ENCODE data around the gene TEX2. TPM values are rescaled to one million over a fixed set of nuclear protein-coding genes. Genes with fewer than 3 reads are reported as not detected.

The TEX2 gene
- total RNA-seq, 1 donor from 2014 or later: 41.3 TPM

DNA sequence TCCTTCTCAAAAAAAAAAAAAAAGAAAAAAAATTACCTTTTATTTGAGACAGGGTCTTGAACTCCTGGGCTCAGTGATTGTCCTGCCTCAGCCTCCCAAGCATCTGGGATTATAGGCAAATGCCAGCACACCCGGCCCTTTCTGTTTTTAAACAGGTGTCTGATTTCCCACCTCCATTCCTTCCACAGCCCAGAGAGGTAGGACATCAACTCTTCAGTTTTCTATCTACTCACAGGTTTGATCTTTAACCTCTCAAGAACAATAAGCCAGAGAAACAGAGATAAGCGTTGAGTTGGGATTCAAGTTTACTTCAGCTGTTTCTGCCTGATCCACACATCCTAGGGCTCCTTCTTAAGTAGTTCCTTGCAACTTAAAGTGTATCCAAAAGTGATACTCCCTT is 41.5 kb upstream of the TEX2 start:
- Histone ChIP-seq H3K27ac (no peak overlapping the region), H3K9me3 (no peaks in the 10 kb centered on the region), H3K27me3 (ENCODE audit: low read depth) (no peaks in the 10 kb centered on the region), H3K4me3 (no peak overlapping the region), H3K4me1 (peaks cover 17% of the 10 kb centered on the region), H3K36me3 (no peaks in the 10 kb centered on the region)
- TF ChIP-seq, protein P1, sequence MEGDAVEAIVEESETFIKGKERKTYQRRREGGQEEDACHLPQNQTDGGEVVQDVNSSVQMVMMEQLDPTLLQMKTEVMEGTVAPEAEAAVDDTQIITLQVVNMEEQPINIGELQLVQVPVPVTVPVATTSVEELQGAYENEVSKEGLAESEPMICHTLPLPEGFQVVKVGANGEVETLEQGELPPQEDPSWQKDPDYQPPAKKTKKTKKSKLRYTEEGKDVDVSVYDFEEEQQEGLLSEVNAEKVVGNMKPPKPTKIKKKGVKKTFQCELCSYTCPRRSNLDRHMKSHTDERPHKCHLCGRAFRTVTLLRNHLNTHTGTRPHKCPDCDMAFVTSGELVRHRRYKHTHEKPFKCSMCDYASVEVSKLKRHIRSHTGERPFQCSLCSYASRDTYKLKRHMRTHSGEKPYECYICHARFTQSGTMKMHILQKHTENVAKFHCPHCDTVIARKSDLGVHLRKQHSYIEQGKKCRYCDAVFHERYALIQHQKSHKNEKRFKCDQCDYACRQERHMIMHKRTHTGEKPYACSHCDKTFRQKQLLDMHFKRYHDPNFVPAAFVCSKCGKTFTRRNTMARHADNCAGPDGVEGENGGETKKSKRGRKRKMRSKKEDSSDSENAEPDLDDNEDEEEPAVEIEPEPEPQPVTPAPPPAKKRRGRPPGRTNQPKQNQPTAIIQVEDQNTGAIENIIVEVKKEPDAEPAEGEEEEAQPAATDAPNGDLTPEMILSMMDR (IDR thresholded peaks at IDR 0.05): no peak
- intact Hi-C loops (cut with DNase I): no loop called here
- ATAC-seq (no peak), DNase-seq (no peak)

DNA sequence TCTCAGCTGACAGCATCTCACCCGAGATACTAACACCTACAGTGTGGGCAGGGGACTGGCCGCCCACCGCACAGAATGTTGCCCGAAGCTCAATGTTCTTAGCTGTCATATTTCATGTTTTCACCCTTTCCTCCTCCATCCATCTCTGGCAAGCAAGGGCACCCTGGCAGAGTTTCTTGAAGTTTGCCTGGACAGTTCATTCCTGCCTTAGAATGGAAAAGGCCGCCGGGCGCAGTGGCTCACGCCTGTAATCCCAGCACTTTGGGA is 37.6 kb upstream of the TEX2 start:
- intact Hi-C loops (cut with DNase I): no loop called here
- Histone ChIP-seq H3K4me3 (no peak overlapping the region), H3K36me3 (no peaks in the 10 kb centered on the region), H3K27ac (no peak overlapping the region), H3K4me1 (no peaks in the 10 kb centered on the region), H3K9me3 (no peaks in the 10 kb centered on the region), H3K27me3 (ENCODE audit: low read depth) (no peaks in the 10 kb centered on the region)
- TF ChIP-seq, protein P1 (IDR thresholded peaks at IDR 0.05): no peak
- no peak for DNase-seq
- no peak for ATAC-seq

DNA sequence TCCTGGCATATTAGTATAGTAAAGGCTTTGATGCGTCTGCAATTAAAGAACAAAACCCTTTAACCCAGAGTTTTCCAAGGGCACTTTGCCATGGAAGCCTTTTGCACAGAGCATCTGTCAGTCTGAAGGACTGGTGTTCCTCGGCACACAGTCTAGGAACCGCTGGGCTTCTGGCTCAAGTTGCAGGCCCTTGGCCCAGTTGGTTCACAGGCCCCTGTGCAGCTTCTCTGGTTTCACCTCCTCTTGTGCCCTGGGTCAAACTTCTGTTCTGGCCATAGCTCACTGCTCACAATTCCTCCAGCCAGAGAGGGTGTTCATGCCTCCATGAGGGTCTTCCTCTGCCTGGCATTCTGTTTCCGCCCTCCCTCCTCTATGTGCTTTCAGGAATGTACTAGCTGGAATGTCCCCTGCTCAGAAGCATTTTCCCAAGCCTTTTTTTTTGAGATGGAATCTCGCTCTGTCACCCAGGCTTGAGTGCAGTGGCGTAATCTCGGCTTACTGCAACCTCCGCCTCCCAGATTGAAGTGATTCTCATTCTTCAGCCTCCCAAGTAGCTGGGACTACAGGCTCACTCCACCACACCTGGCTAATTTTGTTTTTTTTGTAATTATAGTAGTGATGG is 34.5 kb upstream of the TEX2 start:
- Histone ChIP-seq H3K27me3 (ENCODE audit: low read depth) (no peaks in the 10 kb centered on the region), H3K4me3 (no peak overlapping the region), H3K9me3 (no peaks in the 10 kb centered on the region), H3K4me1 (no peaks in the 10 kb centered on the region), H3K36me3 (no peaks in the 10 kb centered on the region), H3K27ac (no peak overlapping the region)
- intact Hi-C loops (cut with DNase I): no loop called here
- ATAC-seq (no peak), DNase-seq (no peak)
- TF ChIP-seq, protein P1 (IDR thresholded peaks at IDR 0.05): no peak

DNA sequence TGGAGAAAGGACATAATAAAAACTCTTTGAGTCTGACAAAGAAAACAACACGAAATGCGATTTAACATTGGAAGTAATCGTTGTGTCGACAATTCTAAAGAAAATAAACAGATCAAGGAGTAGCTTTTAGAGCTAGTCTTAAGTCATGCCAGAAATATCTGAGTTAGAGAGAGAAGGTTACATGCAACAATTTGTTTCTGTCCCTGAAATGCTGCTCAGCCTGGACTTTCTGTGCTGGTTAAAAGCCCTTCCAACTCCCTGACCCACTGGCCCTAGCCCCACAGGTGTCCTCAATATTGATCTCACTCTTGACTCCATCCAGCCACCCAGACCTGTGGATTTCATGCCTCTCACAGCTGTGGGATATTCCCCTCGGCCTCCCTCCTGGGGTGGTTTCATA is 33.2 kb upstream of the TEX2 start:
- peaks cover 4% of the 10 kb centered on the region for H3K9me3 ChIP-seq
- intact Hi-C loops (cut with DNase I): no loop called here
- H3K27ac ChIP-seq: no peak overlapping the region

DNA sequence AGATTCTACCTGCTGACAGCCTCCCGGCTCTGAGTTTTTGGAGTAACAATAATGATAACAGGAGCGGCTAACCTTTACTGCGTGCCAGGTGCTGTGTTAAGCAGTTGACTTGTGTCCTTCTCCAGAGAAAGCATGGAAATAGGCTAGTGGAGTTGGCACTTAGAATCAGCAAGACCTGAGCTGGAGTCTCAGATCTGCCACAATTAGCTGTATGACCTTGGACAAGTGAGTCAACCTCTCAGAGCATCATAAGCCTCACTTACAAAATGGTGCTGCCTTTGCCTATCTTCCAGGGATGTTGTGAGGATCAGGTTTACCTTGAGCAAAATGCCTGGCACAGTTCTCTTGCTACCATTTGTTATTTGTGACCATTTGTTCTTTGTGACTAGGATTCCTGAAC is 32.1 kb upstream of the TEX2 start:
- Histone ChIP-seq H3K36me3 (no peaks in the 10 kb centered on the region), H3K4me1 (no peaks in the 10 kb centered on the region), H3K4me3 (no peak overlapping the region), H3K9me3 (peaks cover 7% of the 10 kb centered on the region), H3K27me3 (ENCODE audit: low read depth) (no peaks in the 10 kb centered on the region), H3K27ac (no peak overlapping the region)
- ATAC-seq: no peak
- TF ChIP-seq, protein P1 (IDR thresholded peaks at IDR 0.05): no peak
- no peak for DNase-seq
- intact Hi-C loops (cut with DNase I): no loop called here

More for the DNA sequence above, 33.2 kb upstream of the TEX2 start:
- H3K4me3 ChIP-seq: no peak overlapping the region
- no peaks in the 10 kb centered on the region for H3K4me1 ChIP-seq
- ATAC-seq (no peak), DNase-seq (no peak)
- TF ChIP-seq, protein P1 (IDR thresholded peaks at IDR 0.05): no peak
- H3K36me3 ChIP-seq: no peaks in the 10 kb centered on the region
- no peaks in the 10 kb centered on the region for H3K27me3 ChIP-seq (ENCODE audit: low read depth)

All from lower lobe of right lung (tissue), 2 donors.